ENCODE results near the gene BMPR2. TPM values are rescaled to one million over a fixed set of nuclear protein-coding genes. Genes with fewer than 3 reads are reported as not detected.

Gene BMPR2
- total and polyA plus RNA-seq, 2 of the 4 experiments (the other 2 are of a cell fraction), result 17.0 to 30.1 TPM

DNA sequence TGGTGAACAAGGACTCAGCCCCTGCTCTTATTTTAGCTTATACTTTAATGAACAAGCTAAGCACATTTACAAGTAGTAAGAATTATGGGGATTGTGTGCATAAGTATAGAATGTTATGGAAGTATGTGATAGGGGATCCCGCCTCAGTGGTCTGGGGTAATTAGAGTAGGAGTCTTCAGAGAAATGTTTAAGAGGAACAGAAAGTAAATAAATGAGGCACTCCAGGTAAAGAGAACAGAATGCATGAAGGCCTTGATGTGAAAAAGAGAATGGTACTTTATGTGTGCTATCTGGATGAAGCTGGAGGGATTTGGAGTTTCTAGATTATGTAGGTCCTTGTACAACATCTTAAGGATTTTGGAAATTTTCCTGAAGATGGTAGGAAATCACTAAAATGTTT is 76.6 kb downstream of the BMPR2 start:
- no peak overlapping the region for H3K18ac ChIP-seq (ENCODE audit: low read depth, low read length)
- H3K9me3 ChIP-seq (ENCODE audit: control insufficient read depth, insufficient read depth, low read length), result no peaks in the 10 kb centered on the region
- BruUV-seq (replicated peaks), result no TSS peak
- dilution Hi-C loops (cut with HindIII; ENCODE audit: low sequenced_read_pairs, unreplicated experiment) (no loop called here), in situ Hi-C loops (cut with MboI; ENCODE audit: low sequenced_read_pairs) (no loop called here), intact Hi-C loops (cut with micrococcal nuclease) (loop anchor here (5.0 kb wide), 1 partner anchor 75 kb away; the partner anchor contains the start of gene BMPR2)
- no peak overlapping the region for H3K56ac ChIP-seq (ENCODE audit: extremely low read depth, insufficient read depth, low read length)
- H2BK5ac ChIP-seq (ENCODE audit: low read depth, low read length, poor library complexity, severe bottlenecking), result no peak overlapping the region
- H3K4ac ChIP-seq (ENCODE audit: low read depth, low read length), result no peak overlapping the region
- WGBS, 2 experiments (ENCODE audit: extremely low coverage in 2 of 2, insufficient read length in 1 of 2), result 100% methylated on average over 1 of the region's 1 CpG; no CpG with 5 or more reads in 1 of the 2 experiments
- H4K5ac ChIP-seq (ENCODE audit: low read depth, low read length), result no peak overlapping the region
- H3K9me1 ChIP-seq (ENCODE audit: insufficient read depth, low read length), result peaks cover 7% of the 10 kb centered on the region
- no peak overlapping the region for H2AFZ ChIP-seq (replicated peaks; ENCODE audit: low read length, poor library complexity)
- no peak overlapping the region for H3K27ac ChIP-seq (ENCODE audit: insufficient read depth, low read length)
- no peaks in the 10 kb centered on the region for H3K27me3 ChIP-seq (ENCODE audit: control insufficient read depth, insufficient read depth, low read length)
- POLR2A ChIA-PET (ENCODE audit: unreplicated experiment), result no interaction called here
- H2AK9ac ChIP-seq (replicated peaks; ENCODE audit: low read depth, low read length, poor library complexity), result no peak overlapping the region
- H4K20me1 ChIP-seq (ENCODE audit: insufficient read depth, low read length), result peaks cover 42% of the 10 kb centered on the region
- H3K79me1 ChIP-seq (ENCODE audit: low read depth in 1 of 2, low read length in 2 of 2), result peaks cover 13 to 49% of the 10 kb centered on the region in 2 experiments; a peak in 3 of 4 replicates
- peaks cover 3% of the 10 kb centered on the region; the same call in 1 of the 2 replicates for H3K36me3 ChIP-seq (ENCODE audit: control insufficient read depth, insufficient read depth, low read length)
- no peak overlapping the region for H2BK20ac ChIP-seq (ENCODE audit: low read depth, low read length)
- H4K8ac ChIP-seq (ENCODE audit: low read depth in 2 of 2, low read length in 2 of 2), result no peak overlapping the region
- ATAC-seq (ENCODE audit: low read depth), result no peak
- CTCF ChIA-PET, result no interaction called here
- H2BK120ac ChIP-seq (ENCODE audit: low read depth, low read length), result no peak overlapping the region
- H3K23ac ChIP-seq (ENCODE audit: low read depth, low read length), result no peak overlapping the region
- H2AK5ac ChIP-seq (ENCODE audit: low read depth, low read length), result no peak overlapping the region
- H3K4me2 ChIP-seq (ENCODE audit: low read depth, low read length), result no peak overlapping the region
- H3K4me1 ChIP-seq (ENCODE audit: control insufficient read depth, insufficient read depth, low read length), result peaks cover 7% of the 10 kb centered on the region
- H3K14ac ChIP-seq (replicated peaks; ENCODE audit: low read depth, low read length), result no peak overlapping the region
- no peak overlapping the region for H4K91ac ChIP-seq (ENCODE audit: insufficient read depth, low read depth, low read length)
- H2BK15ac ChIP-seq (ENCODE audit: low read depth, low read length), result no peak overlapping the region
- DNase-seq, result no peak
- TF ChIP-seq POLR2A (IDR thresholded peaks at IDR 0.05; ENCODE audit: low read depth, low read length), result no peak
- TF ChIP-seq RFX5 (IDR thresholded peaks at IDR 0.05; ENCODE audit: low read depth, low read length), result no peak
- TF ChIP-seq, protein P1, sequence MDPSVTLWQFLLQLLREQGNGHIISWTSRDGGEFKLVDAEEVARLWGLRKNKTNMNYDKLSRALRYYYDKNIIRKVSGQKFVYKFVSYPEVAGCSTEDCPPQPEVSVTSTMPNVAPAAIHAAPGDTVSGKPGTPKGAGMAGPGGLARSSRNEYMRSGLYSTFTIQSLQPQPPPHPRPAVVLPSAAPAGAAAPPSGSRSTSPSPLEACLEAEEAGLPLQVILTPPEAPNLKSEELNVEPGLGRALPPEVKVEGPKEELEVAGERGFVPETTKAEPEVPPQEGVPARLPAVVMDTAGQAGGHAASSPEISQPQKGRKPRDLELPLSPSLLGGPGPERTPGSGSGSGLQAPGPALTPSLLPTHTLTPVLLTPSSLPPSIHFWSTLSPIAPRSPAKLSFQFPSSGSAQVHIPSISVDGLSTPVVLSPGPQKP (IDR thresholded peaks at IDR 0.05; ENCODE audit: borderline replicate concordance, low read depth, low read length), result no peak
- no peak for TF ChIP-seq BHLHE40 (IDR thresholded peaks at IDR 0.05; ENCODE audit: low read depth, low read length)
- TF ChIP-seq CEBPB (IDR thresholded peaks at IDR 0.05; ENCODE audit: low read depth, low read length), result no peak
- TF ChIP-seq, protein P2, sequence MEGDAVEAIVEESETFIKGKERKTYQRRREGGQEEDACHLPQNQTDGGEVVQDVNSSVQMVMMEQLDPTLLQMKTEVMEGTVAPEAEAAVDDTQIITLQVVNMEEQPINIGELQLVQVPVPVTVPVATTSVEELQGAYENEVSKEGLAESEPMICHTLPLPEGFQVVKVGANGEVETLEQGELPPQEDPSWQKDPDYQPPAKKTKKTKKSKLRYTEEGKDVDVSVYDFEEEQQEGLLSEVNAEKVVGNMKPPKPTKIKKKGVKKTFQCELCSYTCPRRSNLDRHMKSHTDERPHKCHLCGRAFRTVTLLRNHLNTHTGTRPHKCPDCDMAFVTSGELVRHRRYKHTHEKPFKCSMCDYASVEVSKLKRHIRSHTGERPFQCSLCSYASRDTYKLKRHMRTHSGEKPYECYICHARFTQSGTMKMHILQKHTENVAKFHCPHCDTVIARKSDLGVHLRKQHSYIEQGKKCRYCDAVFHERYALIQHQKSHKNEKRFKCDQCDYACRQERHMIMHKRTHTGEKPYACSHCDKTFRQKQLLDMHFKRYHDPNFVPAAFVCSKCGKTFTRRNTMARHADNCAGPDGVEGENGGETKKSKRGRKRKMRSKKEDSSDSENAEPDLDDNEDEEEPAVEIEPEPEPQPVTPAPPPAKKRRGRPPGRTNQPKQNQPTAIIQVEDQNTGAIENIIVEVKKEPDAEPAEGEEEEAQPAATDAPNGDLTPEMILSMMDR (conservative IDR thresholded peaks at IDR 0.05; ENCODE audit: low read depth, low read length), result no peak
- no peak for TF ChIP-seq MXI1 (IDR thresholded peaks at IDR 0.05; ENCODE audit: borderline replicate concordance, low read depth, low read length)
- no peak for TF ChIP-seq MAZ (IDR thresholded peaks at IDR 0.05; ENCODE audit: borderline replicate concordance, low read depth, low read length)
- no peak for TF ChIP-seq CHD1 (IDR thresholded peaks at IDR 0.05; ENCODE audit: low read depth, low read length)
- no peak for TF ChIP-seq FOS (IDR thresholded peaks at IDR 0.05; ENCODE audit: low read depth, low read length)
- TF ChIP-seq, protein P3, sequence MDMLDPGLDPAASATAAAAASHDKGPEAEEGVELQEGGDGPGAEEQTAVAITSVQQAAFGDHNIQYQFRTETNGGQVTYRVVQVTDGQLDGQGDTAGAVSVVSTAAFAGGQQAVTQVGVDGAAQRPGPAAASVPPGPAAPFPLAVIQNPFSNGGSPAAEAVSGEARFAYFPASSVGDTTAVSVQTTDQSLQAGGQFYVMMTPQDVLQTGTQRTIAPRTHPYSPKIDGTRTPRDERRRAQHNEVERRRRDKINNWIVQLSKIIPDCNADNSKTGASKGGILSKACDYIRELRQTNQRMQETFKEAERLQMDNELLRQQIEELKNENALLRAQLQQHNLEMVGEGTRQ (IDR thresholded peaks at IDR 0.05; ENCODE audit: low read depth, low read length), result no peak
- no peak overlapping the region for H3K9ac ChIP-seq (ENCODE audit: low read depth, low read length)
- no peak overlapping the region for H3K4me3 ChIP-seq (ENCODE audit: insufficient read depth, low read depth, low read length)
